Measurements from ENCODE around the gene CD63. TPM values are rescaled to one million over a fixed set of nuclear protein-coding genes. Genes with fewer than 3 reads are reported as not detected.

CD63 gene
- total and polyA plus RNA-seq, 9 of the 15 experiments (the other 6 are each of a cell fraction or from before 2014, with no cell fraction given): 313 to 735 (median 433) TPM

DNA sequence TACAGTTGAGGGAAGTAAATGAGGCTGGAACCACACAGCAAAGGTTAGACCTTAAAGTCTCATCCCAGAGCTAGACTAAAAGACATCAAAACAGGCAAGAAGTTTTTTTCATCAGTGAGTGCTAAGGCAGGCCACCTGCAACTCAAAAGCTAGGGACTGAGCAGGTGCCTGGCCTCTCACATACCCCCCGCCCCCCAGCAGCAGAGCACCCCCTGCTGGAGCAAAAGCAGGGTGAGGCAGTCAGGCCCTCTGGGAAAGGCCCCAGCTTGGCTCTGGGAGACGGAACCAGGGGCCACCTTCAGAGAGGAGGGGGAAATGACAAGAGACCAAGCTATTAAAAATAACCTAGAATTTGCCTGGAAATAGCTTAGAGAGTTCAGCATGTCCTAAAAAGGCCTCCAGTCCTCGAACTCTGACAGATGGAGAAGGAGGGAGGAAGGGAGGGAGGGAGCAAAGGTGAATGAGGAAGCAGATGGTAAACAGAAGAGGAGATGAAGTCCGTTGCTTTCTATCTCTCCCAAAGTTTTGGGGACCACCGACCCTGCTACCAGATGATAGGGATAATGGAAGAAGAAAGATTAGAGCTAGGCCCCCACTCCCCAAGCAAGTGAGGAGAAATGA, 22.9 kb downstream of the CD63 start (continued):
- TF ChIP-seq ZFPM2 (CRISPR knock-in tag; IDR thresholded peaks at IDR 0.05): no peak
- no peak for TF ChIP-seq ZNF444 (CRISPR knock-in tag; IDR thresholded peaks at IDR 0.05)
- TF ChIP-seq SRSF1 (IDR thresholded peaks at IDR 0.05; ENCODE audit: low read depth, low read length): no peak
- TF ChIP-seq TSC22D4 (tag; IDR thresholded peaks at IDR 0.05): no peak
- no peak for TF ChIP-seq KDM2B (CRISPR knock-in tag; IDR thresholded peaks at IDR 0.05)
- no peak for TF ChIP-seq MED1 (CRISPR knock-in tag; IDR thresholded peaks at IDR 0.05; ENCODE audit: borderline replicate concordance)
- TF ChIP-seq GTF2E2 (tag; IDR thresholded peaks at IDR 0.05): no peak
- no peak for TF ChIP-seq KLF1 (tag; IDR thresholded peaks at IDR 0.05)
- TF ChIP-seq ILF3 (IDR thresholded peaks at IDR 0.05; ENCODE audit: borderline replicate concordance): no peak
- TF ChIP-seq NKRF (IDR thresholded peaks at IDR 0.05; ENCODE audit: borderline replicate concordance): no peak
- TF ChIP-seq IFI16 (CRISPR knock-in tag; IDR thresholded peaks at IDR 0.05): no peak
- no peak for TF ChIP-seq SIN3A (IDR thresholded peaks at IDR 0.05; ENCODE audit: borderline replicate concordance in 2 of 2, control insufficient read depth in 1 of 2, low read depth in 2 of 2, low read length in 2 of 2)
- TF ChIP-seq HDAC8 (tag; IDR thresholded peaks at IDR 0.05): no peak

Data from K562 (cell line).